Measurements from ENCODE around the gene MTA1. TPM values are rescaled to one million over a fixed set of nuclear protein-coding genes. Genes with fewer than 3 reads are reported as not detected.

The MTA1 gene
- total and polyA plus RNA-seq, 10 of the 15 experiments (the other 5 are each of a cell fraction or from before 2014, with no cell fraction given) = 0.14 to 162 (median 30.6) TPM

- CTCF ChIA-PET = interaction anchor here (1.4 kb wide), 1 partner anchor 41 kb away, joined by 5 read pairs; no protein-coding TSS in a partner anchor
- DNase-seq (ENCODE audit: low read depth, low spot score) (no peak), ATAC-seq (no peak), FAIRE-seq (no peak)
- SMC1A ChIA-PET (ENCODE audit: uncharacterized antibody, unreplicated experiment) = interaction anchor here (1.8 kb wide), 1 partner anchor 10 kb away, joined by 5 read pairs; no protein-coding TSS in a partner anchor
- intact Hi-C loops (cut with micrococcal nuclease; ENCODE audit: unreplicated experiment) = no loop called here
- Histone ChIP-seq H3K27me3 (replicated peaks in 1 of 2; ENCODE audit: control insufficient read depth in 2 of 2, insufficient read depth in 2 of 2, low read length in 1 of 2) (peaks cover 7 to 10% of the 10 kb centered on the region in 2 experiments; a peak in 3 of 4 replicates), H3K4me1 (ENCODE audit: control insufficient read depth, insufficient read depth, low read length) (no peaks in the 10 kb centered on the region), H3K4me2 (ENCODE audit: control insufficient read depth, insufficient read depth) (no peak overlapping the region), H3K4me3 (no peak overlapping the region), H3K79me2 (ENCODE audit: control insufficient read depth, insufficient read depth, low read length) (no peaks in the 10 kb centered on the region), H3K27ac (ENCODE audit: control insufficient read depth, insufficient read depth) (no peak overlapping the region), H3K9me3 (replicated peaks; ENCODE audit: control insufficient read depth, insufficient read depth, low read length) (no peaks in the 10 kb centered on the region), H3K9ac (ENCODE audit: control insufficient read depth, insufficient read depth, low read length) (no peak overlapping the region), H4K20me1 (ENCODE audit: control insufficient read depth, insufficient read depth) (no peaks in the 10 kb centered on the region), H2AFZ (ENCODE audit: control insufficient read depth, low read depth, low read length) (no peak overlapping the region), H3K36me3 (ENCODE audit: control insufficient read depth in 2 of 2, insufficient read depth in 2 of 2, low read length in 1 of 2) (no peaks in the 10 kb centered on the region)
- no TSS peak for BruUV-seq (replicated peaks)
- in situ Hi-C loops (cut with MboI) = no loop called here
- TF ChIP-seq NR2C1 (IDR thresholded peaks at IDR 0.05) (no peak), TCF12 (IDR thresholded peaks at IDR 0.05; ENCODE audit: low read depth, low read length) (no peak), USF2 (IDR thresholded peaks at IDR 0.05; ENCODE audit: borderline replicate concordance, low read depth, low read length) (no peak), ZNF384 (IDR thresholded peaks at IDR 0.05; ENCODE audit: borderline replicate concordance, low read depth, low read length) (no peak), ZNF217 (IDR thresholded peaks at IDR 0.05) (no peak), SREBF2 (IDR thresholded peaks at IDR 0.05; ENCODE audit: low read length) (no peak), BCL11A (IDR thresholded peaks at IDR 0.05; ENCODE audit: low read depth, low read length) (no peak), IKZF1 (conservative IDR thresholded peaks at IDR 0.05) (no peak), CREB1 (IDR thresholded peaks at IDR 0.05; ENCODE audit: low read depth) (no peak), CHD4 (IDR thresholded peaks at IDR 0.05) (no peak)
- TF ChIP-seq, protein P1, sequence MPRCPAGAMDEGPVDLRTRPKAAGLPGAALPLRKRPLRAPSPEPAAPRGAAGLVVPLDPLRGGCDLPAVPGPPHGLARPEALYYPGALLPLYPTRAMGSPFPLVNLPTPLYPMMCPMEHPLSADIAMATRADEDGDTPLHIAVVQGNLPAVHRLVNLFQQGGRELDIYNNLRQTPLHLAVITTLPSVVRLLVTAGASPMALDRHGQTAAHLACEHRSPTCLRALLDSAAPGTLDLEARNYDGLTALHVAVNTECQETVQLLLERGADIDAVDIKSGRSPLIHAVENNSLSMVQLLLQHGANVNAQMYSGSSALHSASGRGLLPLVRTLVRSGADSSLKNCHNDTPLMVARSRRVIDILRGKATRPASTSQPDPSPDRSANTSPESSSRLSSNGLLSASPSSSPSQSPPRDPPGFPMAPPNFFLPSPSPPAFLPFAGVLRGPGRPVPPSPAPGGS (IDR thresholded peaks at IDR 0.05; ENCODE audit: borderline replicate concordance, insufficient read depth, low read depth, low read length, poor library complexity, severe bottlenecking) = no peak
- WGBS (ENCODE audit: insufficient coverage, insufficient replicate concordance, low lambda C conversion rate, missing lambda C conversion rate) = 34% methylated on average over 8 of the region's 8 CpGs
- RAD21 ChIA-PET (ENCODE audit: unreplicated experiment) = no interaction called here
- POLR2A ChIA-PET = interaction anchor here (0.6 kb wide), 1 partner anchor 153 kb away, joined by 3 read pairs; no protein-coding TSS in a partner anchor
Observed at GRCh38 chr14:105412771-105413543, 6.7 kb upstream of the MTA1 start.
